Bone marrow (tissue), 2 donors: ENCODE data around the gene NPTXR.

Source experiments
- DNase-seq, 2 donors: peaks; one replicate each; lab custom pipeline; 2025; lab: John Stamatoyannopoulos, UW

Gene NPTXR

GRCh38 chr22:38843657-38844314 is at the start of gene NPTXR:
Gene NPTXR, minus strand, starts transcription at chr22:38844028.
- no peak for DNase-seq

- DNase-seq, result no peak
Observed at GRCh38 chr22:38891256-38891655, 47.4 kb upstream of the NPTXR start.

GRCh38 chr22:38890377-38890776 is 46.5 kb upstream of the NPTXR start:
- DNase-seq, result no peak

- DNase-seq, result no peak
Observed at GRCh38 chr22:38886333-38886732, 42.5 kb upstream of the NPTXR start.

- DNase-seq, result no peak
Observed at GRCh38 chr22:38882972-38883622, 39.3 kb upstream of the NPTXR start.

GRCh38 chr22:38881997-38882879 is 38.4 kb upstream of the NPTXR start:
- DNase-seq, result no peak

- DNase-seq, result no peak
Observed at GRCh38 chr22:38881464-38881871, 37.6 kb upstream of the NPTXR start.

- DNase-seq, result no peak
Observed at GRCh38 chr22:38879961-38880360, 36.1 kb upstream of the NPTXR start.

GRCh38 chr22:38879108-38879729 is 35.4 kb upstream of the NPTXR start:
- DNase-seq, result no peak

GRCh38 chr22:38878001-38878400 is 34.2 kb upstream of the NPTXR start:
- no peak for DNase-seq

GRCh38 chr22:38874529-38875222 is 30.8 kb upstream of the NPTXR start:
- DNase-seq, result no peak

- no peak for DNase-seq
Observed at GRCh38 chr22:38873469-38874411, 29.9 kb upstream of the NPTXR start.

GRCh38 chr22:38872831-38873248 is 29.0 kb upstream of the NPTXR start:
- DNase-seq, result peak in 1 of 2 donors; percentile 2

GRCh38 chr22:38872172-38872830 is 28.5 kb upstream of the NPTXR start, which contains the start of gene CBX6:
Gene CBX6, minus strand, starts transcription at chr22:38872216. Its CDS starts 26 bp downstream, at chr22:38872190.
- DNase-seq, result peak; percentile 78 to 85

GRCh38 chr22:38871360-38872171 is 27.7 kb upstream of the NPTXR start:
- no peak for DNase-seq

GRCh38 chr22:38870791-38871359 is 27.0 kb upstream of the NPTXR start:
- DNase-seq, result no peak

- DNase-seq, result peak; percentile 56 to 57
Observed at GRCh38 chr22:38870312-38870741, 26.5 kb upstream of the NPTXR start.

GRCh38 chr22:38869663-38870062 is 25.8 kb upstream of the NPTXR start:
- no peak for DNase-seq
